HG02981 (cell line): Measurements from ENCODE around the gene ARHGEF33.
"Not testable (repeated sequence)": the region's sequence is repeated elsewhere in the genome, so short reads cannot be mapped to it uniquely, and the experiment has no call there.

Experiments
- ATAC-seq: cut with Tn5 transposase; IDR thresholded peaks from one replicate; pipeline ENCODE4 v1.9.1; 2021; ENCODE audit warnings: mild to moderate bottlenecking, moderate library complexity; ENCODE audit not compliant: unreplicated experiment

The ARHGEF33 gene

GRCh38 chr2:38907743-38908562 lies 18.3 kb downstream of the ARHGEF33 start:
- peak; percentile 84 for ATAC-seq

GRCh38 chr2:38909872-38910271 lies 20.2 kb downstream of the ARHGEF33 start:
- ATAC-seq = no peak

- no peak for ATAC-seq
Measured at GRCh38 chr2:38911191-38911590, 21.5 kb downstream of the ARHGEF33 start.

GRCh38 chr2:38912619-38913018 lies 22.9 kb downstream of the ARHGEF33 start:
- no peak for ATAC-seq

- no peak for ATAC-seq
Measured at GRCh38 chr2:38922389-38922788, 32.7 kb downstream of the ARHGEF33 start.

- ATAC-seq = no peak
Measured at GRCh38 chr2:38922902-38923301, 33.2 kb downstream of the ARHGEF33 start.

GRCh38 chr2:38925982-38926381 lies 36.3 kb downstream of the ARHGEF33 start:
- no peak for ATAC-seq

- ATAC-seq = no peak
Measured at GRCh38 chr2:38930600-38930999, 40.9 kb downstream of the ARHGEF33 start.

GRCh38 chr2:38932586-38932985 lies 42.9 kb downstream of the ARHGEF33 start:
- no peak for ATAC-seq

GRCh38 chr2:38933653-38934052 lies 44.0 kb downstream of the ARHGEF33 start:
- no peak for ATAC-seq

- no peak for ATAC-seq
Measured at GRCh38 chr2:38934742-38935141, 45.1 kb downstream of the ARHGEF33 start.

- no peak for ATAC-seq
Measured at GRCh38 chr2:38935568-38936172, 46.0 kb downstream of the ARHGEF33 start.

- ATAC-seq = not testable (repeated sequence)
Measured at GRCh38 chr2:38936516-38936915, 46.8 kb downstream of the ARHGEF33 start.

- ATAC-seq = no peak
Measured at GRCh38 chr2:38937548-38937947, 47.9 kb downstream of the ARHGEF33 start.

- no peak for ATAC-seq
Measured at GRCh38 chr2:38940746-38941145, 51.1 kb downstream of the ARHGEF33 start.

GRCh38 chr2:38943784-38944183 lies 54.1 kb downstream of the ARHGEF33 start:
- ATAC-seq = no peak

GRCh38 chr2:38945372-38945771 lies 55.7 kb downstream of the ARHGEF33 start:
- ATAC-seq = no peak

- ATAC-seq = no peak
Measured at GRCh38 chr2:38945911-38946310, 56.2 kb downstream of the ARHGEF33 start.

GRCh38 chr2:38947241-38948239 lies 57.9 kb downstream of the ARHGEF33 start:
- ATAC-seq = peak; percentile 71

GRCh38 chr2:38948387-38948882 lies 58.8 kb downstream of the ARHGEF33 start:
- no peak for ATAC-seq

GRCh38 chr2:38948995-38949394 lies 59.3 kb downstream of the ARHGEF33 start:
- no peak for ATAC-seq
